Tibial nerve (tissue), 4 donors: ENCODE data around the gene CYGB.
"Not testable (repeated sequence)": the region's sequence is repeated elsewhere in the genome, so short reads cannot be mapped to it uniquely, and the experiment has no call there.

ENCODE experiments used
- EP300 ChIP-seq, 2 donors: sonication (generic); formaldehyde crosslinking; IDR thresholded peaks; one replicate each; pipeline ENCODE4 v1.6.1; 2017; ENCODE audit warnings: antibody characterized with exemption in 2 of 2, mild to moderate bottlenecking in 1 of 2
- POLR2A ChIP-seq, 2 donors: fragments of 450-650 bp; IDR thresholded peaks; one replicate each; pipeline ENCODE4 v1.6.1; 2017; ENCODE audit warnings: antibody characterized with exemption in 2 of 2, mild to moderate bottlenecking in 2 of 2, moderate library complexity in 2 of 2
- TF ChIP-seq, protein P1 (sequence below), 5 experiments: fragments of 200-600 bp in 3 of 5; fragments of 450-650 bp in 2 of 5; sonication (generic) in 3 of 5; IDR thresholded peaks; one replicate each; pipeline ENCODE4 v1.5.1; 2016 to 2019; ENCODE audit warnings: antibody characterized with exemption in 5 of 5, mild to moderate bottlenecking in 3 of 5, moderate library complexity in 2 of 5

DNA sequence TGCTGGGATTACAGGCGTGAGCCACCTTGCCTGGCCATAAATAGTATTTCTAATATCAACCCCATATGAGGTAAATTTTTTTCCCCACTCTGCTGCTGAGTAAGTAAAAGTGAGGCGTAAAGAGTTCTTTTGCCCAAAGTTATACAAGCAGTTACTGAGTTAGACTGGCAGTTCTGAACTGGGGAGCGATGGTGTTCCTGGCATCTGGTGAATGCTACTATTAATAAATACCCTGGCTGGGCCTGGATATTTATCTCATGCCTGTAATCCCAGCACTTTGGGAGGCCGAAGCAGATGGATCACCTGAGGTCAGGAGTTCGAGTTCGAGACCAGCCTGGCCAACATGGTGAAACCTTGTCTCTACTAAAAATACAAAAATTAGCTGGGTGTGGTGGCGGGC is 22.0 kb upstream of the CYGB start:
- TF ChIP-seq, protein P1, sequence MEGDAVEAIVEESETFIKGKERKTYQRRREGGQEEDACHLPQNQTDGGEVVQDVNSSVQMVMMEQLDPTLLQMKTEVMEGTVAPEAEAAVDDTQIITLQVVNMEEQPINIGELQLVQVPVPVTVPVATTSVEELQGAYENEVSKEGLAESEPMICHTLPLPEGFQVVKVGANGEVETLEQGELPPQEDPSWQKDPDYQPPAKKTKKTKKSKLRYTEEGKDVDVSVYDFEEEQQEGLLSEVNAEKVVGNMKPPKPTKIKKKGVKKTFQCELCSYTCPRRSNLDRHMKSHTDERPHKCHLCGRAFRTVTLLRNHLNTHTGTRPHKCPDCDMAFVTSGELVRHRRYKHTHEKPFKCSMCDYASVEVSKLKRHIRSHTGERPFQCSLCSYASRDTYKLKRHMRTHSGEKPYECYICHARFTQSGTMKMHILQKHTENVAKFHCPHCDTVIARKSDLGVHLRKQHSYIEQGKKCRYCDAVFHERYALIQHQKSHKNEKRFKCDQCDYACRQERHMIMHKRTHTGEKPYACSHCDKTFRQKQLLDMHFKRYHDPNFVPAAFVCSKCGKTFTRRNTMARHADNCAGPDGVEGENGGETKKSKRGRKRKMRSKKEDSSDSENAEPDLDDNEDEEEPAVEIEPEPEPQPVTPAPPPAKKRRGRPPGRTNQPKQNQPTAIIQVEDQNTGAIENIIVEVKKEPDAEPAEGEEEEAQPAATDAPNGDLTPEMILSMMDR (IDR thresholded peaks at IDR 0.05), result not testable (repeated sequence)
- TF ChIP-seq POLR2A, EP300 (IDR thresholded peaks at IDR 0.05): not testable (repeated sequence)
